Raji (cell line): Measurements from ENCODE around the gene ANKRD9.

Experiments used
- POLR2A ChIP-seq: IDR thresholded peaks from 2 replicates; pipeline ENCODE4 v1.6.1; 2011; ENCODE audit warnings: low read depth, low read length, control low read depth; ENCODE audit not compliant: insufficient read depth

Gene ANKRD9

DNA sequence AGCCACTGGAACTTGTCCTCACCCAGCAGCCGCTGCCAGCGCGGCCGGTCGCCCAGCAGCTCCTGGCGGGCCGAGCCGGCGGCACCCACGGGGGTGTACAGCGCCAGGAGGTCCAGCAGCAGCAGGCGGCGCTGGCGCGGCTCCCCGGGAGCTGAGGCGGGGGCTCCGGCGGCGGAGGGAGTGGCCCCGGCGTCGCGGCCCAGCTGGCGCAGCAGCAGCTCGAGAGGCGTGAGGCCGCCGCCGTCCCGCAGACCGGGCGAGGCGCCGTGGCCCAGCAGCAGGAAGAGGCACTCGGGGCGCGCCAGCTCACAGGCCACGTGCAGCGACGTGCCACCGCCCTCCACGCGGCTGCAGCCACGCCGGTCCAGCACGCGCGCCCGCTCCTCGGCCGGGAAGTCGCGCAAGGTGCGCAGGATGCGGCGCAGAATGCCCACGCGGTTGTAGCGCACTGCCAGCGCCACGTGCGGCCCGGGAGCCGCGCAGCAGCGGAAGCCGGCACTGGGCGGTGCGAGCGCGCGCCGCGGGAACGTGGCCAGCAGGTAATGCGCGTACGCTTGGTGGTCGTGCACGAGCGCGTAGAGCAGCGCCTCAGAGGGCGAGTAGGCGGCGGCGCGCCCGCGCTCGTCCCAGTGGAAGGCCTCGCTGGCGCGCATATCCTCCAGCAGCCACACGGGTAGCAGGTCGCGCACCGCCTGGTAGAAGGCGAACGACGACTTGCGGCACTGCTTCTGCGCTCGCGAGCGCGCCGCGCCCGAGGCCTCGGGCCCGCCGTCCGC is 2.3 kb downstream of the ANKRD9 start:
- no peak for TF ChIP-seq POLR2A

- no peak for TF ChIP-seq POLR2A
Observed at GRCh38 chr14:102506626-102506925, 3.0 kb downstream of the ANKRD9 start.

- no peak for TF ChIP-seq POLR2A
Observed at GRCh38 chr14:102505775-102506625, 3.6 kb downstream of the ANKRD9 start.

GRCh38 chr14:102505000-102505619 is 4.5 kb downstream of the ANKRD9 start:
- TF ChIP-seq POLR2A: no peak

DNA sequence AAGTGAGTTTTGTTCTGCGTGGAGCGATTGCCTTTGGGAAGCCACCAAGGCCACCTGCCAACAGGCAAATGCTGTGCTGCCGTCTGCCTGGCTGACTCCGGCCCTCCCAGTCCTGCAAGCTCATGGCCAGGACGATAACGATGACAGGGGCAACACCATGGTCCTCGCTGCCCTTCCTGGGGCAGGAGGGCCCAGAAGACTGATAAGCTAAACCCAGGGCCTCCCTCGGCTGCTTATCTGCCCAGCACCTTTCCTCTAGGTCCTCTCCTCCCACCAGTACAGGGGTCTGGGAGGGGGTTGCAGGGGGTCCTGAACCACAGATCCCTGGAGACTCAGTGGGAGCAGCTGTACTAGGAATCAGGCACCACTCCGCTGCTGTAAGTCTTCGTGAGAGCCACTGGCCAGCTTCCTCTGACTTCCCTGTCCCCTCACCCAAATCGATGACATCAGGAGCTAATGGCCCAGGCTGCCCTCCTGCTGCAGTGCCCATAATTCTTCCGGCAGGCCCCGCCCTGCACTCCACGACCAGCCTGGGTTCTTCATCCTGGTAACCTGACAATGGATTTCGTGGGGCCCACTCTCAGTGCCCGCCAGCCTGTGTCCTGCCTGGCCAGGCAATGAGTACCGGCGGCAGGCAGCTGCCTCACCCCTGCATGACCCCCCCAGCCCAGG is 5.1 kb downstream of the ANKRD9 start:
- no peak for TF ChIP-seq POLR2A

DNA sequence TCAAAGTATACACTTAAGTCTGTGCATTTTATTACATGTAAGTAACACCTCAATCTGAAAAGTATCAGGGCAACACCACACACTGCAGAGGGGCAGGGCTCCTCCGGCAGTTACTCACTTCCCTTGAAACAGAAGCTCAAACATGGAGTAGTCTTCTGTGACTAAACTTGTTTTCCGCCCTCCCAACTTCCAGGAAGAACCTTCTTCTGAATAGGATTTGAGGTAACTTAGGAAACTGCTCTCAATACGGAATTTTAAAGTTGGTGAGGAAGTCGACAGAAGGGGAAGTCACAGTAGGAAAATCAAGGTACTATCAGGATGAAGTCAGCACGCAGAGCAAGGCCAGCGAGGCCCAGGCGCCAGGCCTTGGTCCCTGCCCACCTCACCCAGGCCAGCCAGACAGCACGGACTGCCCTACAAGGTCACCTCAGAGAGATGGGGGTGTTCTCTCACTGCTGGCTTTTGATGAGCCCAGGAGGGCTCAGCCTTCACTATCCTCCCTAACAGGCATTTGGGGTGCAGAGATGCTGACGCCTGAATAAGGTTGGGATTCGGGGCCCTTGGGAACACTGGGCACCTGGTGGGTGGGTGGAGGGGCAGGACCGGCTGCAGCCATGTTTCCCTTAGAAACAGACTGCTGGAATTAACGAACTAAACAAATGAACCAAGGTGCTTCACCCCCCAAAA is 5.8 kb downstream of the ANKRD9 start:
- no peak for TF ChIP-seq POLR2A

GRCh38 chr14:102502571-102502970 is 7.0 kb downstream of the ANKRD9 start:
- TF ChIP-seq POLR2A: no peak

- TF ChIP-seq POLR2A: no peak
Observed at GRCh38 chr14:102501751-102502315, 7.7 kb downstream of the ANKRD9 start.

GRCh38 chr14:102500713-102501112 is 8.9 kb downstream of the ANKRD9 start:
- TF ChIP-seq POLR2A: no peak

GRCh38 chr14:102500158-102500662 is 9.4 kb downstream of the ANKRD9 start:
- no peak for TF ChIP-seq POLR2A

DNA sequence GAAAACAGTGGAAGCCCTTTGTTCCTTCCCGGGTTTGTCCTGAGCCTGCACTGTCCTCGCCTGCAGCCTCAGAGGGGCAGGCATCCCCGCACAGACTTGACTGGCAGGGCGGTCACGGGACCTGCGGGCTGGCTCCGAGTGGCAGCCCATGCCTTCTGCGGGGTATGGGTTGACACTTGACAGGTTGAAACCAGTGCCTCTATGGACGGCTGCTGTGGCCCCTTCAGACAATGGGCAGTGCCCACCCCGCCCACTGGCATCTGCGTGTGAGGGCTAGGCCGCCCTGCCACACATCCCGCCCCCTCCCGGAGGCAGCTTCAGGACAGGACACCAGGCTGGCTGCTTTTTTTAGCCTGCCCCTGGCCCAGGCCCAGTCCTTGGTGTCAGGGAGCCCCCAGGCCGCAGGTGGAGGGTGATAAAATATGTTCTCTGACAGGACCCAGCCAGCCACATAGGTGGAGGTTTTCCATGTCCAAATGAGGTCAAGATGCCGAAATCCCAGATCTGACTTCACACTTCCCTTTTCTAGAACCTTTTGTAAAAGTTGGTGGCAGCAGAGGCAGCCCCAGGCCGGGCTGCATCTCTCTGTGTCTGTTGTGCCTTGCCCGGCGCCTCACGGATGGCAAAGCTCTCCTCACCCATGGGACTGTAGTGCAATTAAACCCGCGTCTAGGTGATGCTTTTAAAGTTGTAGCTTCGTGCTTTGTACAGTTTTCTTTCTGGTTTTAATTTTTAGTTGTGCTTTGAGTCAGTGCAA is 10.0 kb downstream of the ANKRD9 start:
- no peak for TF ChIP-seq POLR2A

- no peak for TF ChIP-seq POLR2A
Observed at GRCh38 chr14:102498678-102499265, 10.8 kb downstream of the ANKRD9 start.

- TF ChIP-seq POLR2A: no peak
Observed at GRCh38 chr14:102497998-102498677, 11.4 kb downstream of the ANKRD9 start.
